Stimulated activated CD4-positive, alpha-beta T cell treated with anti-CD3 and anti-CD28 coated beads, Interleukin-4, amount 100 ng/mL, for 1 hour (primary cell): ENCODE measurements around the gene RAF1.
A peak's percentile ranks its signal among the peaks of the same experiment; 100 is the strongest.
"Not testable (repeated sequence)": the region's sequence is repeated elsewhere in the genome, so short reads cannot be mapped to it uniquely, and the experiment has no call there.

Experiments
- DNase-seq: peaks from one replicate; pipeline ENCODE4 v3.0.0-alpha.2; 2020

RAF1 gene

DNA sequence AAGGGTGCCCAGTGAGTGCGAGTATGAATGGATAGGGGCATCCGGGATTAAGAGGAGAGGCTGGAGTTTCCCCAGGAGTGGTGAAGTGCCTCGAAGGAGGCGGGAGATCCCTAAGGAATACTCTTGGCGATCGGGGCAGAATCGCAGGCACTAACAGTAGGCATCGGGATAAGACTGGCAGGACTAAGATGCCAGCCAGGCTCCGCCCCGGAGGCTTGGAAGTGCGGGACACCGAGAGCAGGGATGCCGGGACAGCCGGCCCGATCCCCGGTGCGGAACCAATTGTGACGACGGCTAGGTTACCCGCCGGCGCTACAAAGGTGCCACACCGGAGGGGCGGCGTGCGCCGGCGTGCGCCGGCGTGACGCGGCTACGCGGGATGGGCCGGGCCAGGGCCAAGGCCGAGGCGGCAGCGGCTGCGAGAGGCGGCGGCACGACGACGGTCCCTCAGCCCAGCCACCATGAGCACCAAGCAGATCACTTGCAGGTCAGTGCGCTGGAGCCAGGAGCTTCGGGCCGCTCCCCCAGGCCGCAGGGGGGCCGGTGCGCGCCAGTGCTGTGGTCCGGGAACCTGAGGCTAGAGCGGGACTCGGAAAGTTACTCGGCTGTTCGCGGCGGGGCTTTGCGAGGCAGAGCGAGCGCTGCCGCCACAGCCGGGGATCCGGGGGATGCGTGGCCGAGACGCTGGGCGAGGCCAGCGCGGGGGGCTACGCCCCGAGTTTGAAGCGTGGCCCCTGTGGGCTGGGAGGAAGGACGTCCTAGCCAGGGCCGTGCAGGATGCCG lies 107.0 kb downstream of the RAF1 start, which contains the start of gene MKRN2:
TSS of gene MKRN2 (plus strand) at position 398 of the 783 bp plus-strand sequence. CDS start at position 462, 64 bp downstream.
- DNase-seq, result peak; percentile 84

- no peak for DNase-seq
Measured at GRCh38 chr3:12556314-12556689, 107.6 kb downstream of the RAF1 start.

DNA sequence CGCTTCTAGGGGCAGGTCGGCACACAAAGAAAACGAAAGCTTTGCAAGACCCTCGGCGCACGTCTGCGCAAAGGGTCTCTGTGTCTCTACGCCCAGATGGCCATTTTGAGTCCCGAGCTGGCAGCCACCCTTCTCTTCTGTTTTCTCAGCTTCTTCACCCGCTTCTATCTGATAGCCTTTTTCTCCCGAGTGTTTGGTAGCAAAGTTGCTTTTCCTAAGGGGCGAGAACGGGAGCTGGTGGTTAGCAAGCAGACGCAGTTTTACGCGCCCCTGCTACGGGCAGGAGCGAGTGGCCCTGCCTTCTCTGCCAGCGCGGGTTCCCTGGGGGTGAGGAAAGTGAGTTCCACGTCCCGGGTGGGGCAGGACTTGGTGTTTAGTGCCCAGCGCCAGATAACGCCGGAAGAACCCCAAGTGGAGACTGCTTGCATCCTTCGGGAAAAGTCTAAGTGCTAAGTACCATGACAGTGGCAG lies 110.0 kb downstream of the RAF1 start:
- DNase-seq, result no peak

GRCh38 chr3:12549971-12550760 lies 113.8 kb downstream of the RAF1 start:
- no peak for DNase-seq

- DNase-seq, result no peak
Measured at GRCh38 chr3:12545473-12545791, 118.5 kb downstream of the RAF1 start, which contains the start of gene MKRN2OS. MKRN2OS (minus strand) TSS chr3:12545499; CDS start chr3:12545464, 35 bp downstream.

GRCh38 chr3:12544652-12545472 lies 119.1 kb downstream of the RAF1 start:
- DNase-seq, result no peak

GRCh38 chr3:12543497-12543896 lies 120.4 kb downstream of the RAF1 start:
- not testable (repeated sequence) for DNase-seq

DNA sequence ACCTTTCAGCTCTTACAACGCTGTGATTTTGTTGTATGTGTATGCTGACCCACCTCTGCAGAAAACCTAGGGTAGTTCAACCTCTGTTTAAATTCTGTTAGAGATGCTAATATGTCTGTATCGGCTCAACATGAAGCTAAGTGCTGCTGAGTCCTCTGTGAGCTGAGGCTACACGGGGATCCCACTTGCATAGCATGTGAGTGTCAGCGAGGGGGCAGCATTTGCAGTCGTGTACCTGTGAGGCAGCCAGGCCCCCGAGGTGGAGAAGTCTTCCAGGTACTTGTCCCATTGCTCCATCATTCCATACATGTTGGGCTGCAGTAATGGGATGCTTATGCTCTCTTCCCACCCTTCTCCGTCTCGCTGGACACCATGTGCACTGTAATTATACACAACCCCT lies 122.3 kb downstream of the RAF1 start:
- DNase-seq, result no peak

DNA sequence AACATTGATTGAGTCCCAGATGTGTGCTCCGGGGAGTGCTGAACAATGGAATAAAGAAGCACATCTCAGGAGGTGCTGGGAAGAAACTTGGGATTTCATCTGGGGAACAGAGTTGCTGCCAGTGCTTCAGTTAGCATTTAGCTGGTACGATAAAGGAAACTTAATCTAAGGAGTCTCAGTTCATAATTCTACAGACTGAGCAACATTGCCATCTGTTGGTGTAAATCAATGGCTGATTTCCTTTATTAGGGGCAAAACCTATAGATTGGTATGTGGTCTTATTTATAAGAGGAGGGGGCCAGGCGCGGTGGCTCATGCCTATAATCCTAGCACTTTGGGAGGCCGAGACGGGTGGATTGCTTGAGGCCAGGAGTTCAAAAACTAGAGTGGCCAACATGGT lies 127.5 kb downstream of the RAF1 start:
- no peak for DNase-seq
